Measurements from ENCODE around the gene CCDC57. TPM values are rescaled to one million over a fixed set of nuclear protein-coding genes. Genes with fewer than 3 reads are reported as not detected.

CCDC57 gene
- total RNA-seq, 2 donors from 2014 or later = 57.6 to 62.8 TPM

DNA sequence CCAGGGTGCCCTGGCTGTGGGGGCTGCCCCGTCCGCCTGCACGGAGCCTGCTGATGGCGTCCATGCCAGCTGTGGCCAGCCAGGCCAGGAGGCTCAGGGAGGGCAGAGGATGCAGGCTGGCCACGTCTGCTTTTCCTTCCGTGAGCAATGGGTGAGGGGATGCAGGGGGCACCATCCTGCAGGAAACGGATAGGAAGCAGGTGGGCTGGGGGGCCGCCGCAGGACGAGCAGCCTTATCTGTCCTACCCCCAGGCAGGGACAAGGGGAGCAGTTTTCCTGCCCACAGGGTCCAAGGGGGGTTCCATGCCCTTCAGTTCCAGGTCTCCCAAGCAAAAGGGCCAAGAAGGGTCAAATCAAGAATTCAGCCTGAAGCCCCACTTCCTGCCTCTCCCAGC, 153.8 kb downstream of the CCDC57 start:
- intact Hi-C loops (cut with DNase I) = no loop called here
- no peak for DNase-seq (ENCODE audit: low spot score)
- Histone ChIP-seq H3K27me3 (replicated peaks; ENCODE audit: insufficient read depth) (no peaks in the 10 kb centered on the region), H3K36me3 (peaks cover 14 to 40% of the 10 kb centered on the region in 2 donors), H3K9me3 (no peaks in the 10 kb centered on the region), H3K4me1 (replicated peaks) (peaks cover 17% of the 10 kb centered on the region), H3K27ac (peak overlapping the region in 1 of 2 donors; percentile 35), H3K4me3 (no peak overlapping the region)
- TF ChIP-seq, protein P1, sequence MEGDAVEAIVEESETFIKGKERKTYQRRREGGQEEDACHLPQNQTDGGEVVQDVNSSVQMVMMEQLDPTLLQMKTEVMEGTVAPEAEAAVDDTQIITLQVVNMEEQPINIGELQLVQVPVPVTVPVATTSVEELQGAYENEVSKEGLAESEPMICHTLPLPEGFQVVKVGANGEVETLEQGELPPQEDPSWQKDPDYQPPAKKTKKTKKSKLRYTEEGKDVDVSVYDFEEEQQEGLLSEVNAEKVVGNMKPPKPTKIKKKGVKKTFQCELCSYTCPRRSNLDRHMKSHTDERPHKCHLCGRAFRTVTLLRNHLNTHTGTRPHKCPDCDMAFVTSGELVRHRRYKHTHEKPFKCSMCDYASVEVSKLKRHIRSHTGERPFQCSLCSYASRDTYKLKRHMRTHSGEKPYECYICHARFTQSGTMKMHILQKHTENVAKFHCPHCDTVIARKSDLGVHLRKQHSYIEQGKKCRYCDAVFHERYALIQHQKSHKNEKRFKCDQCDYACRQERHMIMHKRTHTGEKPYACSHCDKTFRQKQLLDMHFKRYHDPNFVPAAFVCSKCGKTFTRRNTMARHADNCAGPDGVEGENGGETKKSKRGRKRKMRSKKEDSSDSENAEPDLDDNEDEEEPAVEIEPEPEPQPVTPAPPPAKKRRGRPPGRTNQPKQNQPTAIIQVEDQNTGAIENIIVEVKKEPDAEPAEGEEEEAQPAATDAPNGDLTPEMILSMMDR (IDR thresholded peaks at IDR 0.05) = no peak
- TF ChIP-seq POLR2A (IDR thresholded peaks at IDR 0.05) (no peak), POLR2AphosphoS5 (IDR thresholded peaks at IDR 0.05) (no peak)
- WGBS = 77% methylated on average over 10 of the region's 10 CpGs

DNA sequence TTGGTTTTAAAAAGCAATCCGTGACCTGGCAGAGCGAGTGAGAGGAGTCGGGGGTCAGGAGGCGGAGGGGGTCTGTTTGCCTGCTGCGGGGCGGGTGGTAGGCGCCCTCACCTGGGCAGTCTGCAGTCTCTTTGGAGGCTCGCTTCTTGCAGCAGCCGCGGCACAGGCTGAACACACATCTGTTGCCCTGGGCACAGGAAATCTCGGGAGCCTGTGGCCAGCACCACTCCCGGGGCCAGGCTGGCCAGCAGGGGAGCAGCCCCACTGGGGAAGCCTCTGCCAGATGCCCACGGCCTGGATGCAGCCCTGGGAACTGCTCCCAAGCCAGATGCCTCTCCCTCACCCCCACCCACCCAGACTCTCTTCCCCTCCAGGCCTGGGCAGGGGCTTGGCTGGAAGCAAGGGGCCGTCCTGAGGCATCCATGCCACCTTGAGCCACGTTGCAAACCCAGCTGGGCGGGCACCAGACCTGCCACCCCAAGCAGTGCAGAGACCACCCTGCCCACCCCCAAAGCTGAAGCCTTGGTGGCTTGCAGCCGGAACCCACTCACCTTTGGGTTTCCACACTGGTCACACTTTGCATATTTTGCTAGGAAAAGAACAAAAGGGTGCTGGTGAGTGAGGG, 154.3 kb downstream of the CCDC57 start:
- peak overlapping the region in 1 of 2 donors; percentile 28 for H3K27ac ChIP-seq
- H3K9me3 ChIP-seq = no peaks in the 10 kb centered on the region
- H3K4me1 ChIP-seq (replicated peaks) = peaks cover 18% of the 10 kb centered on the region
- intact Hi-C loops (cut with DNase I) = no loop called here
- peaks cover 14 to 40% of the 10 kb centered on the region in 2 donors for H3K36me3 ChIP-seq
- TF ChIP-seq, protein P1 (IDR thresholded peaks at IDR 0.05) = no peak
- DNase-seq (ENCODE audit: low spot score) = no peak
- no peaks in the 10 kb centered on the region for H3K27me3 ChIP-seq (replicated peaks; ENCODE audit: insufficient read depth)
- H3K4me3 ChIP-seq = no peak overlapping the region
- WGBS = 70% methylated on average over 17 of the region's 17 CpGs

DNA sequence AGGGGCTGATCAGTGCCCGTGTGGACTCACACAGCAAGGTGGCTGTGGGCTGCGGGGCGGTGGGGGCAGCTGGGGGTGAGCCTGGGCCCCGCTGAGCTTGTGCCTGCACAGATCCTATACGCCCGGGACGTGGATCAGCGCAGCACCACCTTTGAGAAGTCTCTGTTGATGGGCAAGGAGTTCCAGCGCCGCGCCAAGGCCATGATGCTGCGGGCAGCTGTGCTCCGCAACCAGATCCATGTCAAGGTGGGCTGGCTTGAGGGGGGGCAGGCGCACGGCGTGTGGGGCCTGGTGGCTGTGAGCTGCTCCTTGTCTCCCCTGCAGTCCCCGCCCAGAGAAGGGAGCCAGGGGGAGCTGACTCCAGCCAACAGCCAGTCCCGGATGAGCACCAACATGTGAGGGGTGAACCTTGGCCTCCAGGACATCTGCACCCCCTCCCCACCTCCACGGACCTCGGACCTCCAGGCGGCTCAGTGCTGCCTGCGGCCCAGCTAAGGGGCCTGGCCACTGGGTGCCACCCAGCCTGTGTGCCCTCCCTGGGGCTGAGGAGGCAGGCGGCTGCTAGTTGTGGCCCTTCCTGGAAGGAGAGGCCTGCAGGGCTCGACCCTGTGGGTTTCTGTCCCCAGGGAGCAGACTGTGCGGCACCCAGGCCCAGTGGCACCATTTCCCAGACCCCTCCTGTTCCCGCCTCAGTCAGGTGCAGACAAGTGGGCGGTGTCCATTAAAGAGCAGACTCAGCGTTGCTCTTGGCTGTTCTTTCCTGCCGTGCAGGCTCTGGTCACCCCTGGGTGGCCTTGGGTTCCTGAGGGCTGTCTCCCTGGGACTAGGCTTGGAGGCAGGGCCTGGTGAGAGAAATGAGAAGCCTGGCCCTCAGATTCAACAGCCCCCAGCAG, 155.7 kb downstream of the CCDC57 start:
- no peaks in the 10 kb centered on the region for H3K27me3 ChIP-seq (replicated peaks; ENCODE audit: insufficient read depth)
- WGBS = 76% methylated on average over 27 of the region's 29 CpGs
- DNase-seq (ENCODE audit: low spot score) = no peak
- peaks cover 23% of the 10 kb centered on the region for H3K4me1 ChIP-seq (replicated peaks)
- no peak for TF ChIP-seq POLR2A (IDR thresholded peaks at IDR 0.05)
- TF ChIP-seq, protein P1 (IDR thresholded peaks at IDR 0.05) = no peak
- no peak for TF ChIP-seq POLR2AphosphoS5 (IDR thresholded peaks at IDR 0.05)
- peaks cover 14 to 40% of the 10 kb centered on the region in 2 donors for H3K36me3 ChIP-seq
- intact Hi-C loops (cut with DNase I) = no loop called here
- no peak overlapping the region for H3K27ac ChIP-seq
- H3K9me3 ChIP-seq = no peaks in the 10 kb centered on the region
- no peak overlapping the region for H3K4me3 ChIP-seq

DNA sequence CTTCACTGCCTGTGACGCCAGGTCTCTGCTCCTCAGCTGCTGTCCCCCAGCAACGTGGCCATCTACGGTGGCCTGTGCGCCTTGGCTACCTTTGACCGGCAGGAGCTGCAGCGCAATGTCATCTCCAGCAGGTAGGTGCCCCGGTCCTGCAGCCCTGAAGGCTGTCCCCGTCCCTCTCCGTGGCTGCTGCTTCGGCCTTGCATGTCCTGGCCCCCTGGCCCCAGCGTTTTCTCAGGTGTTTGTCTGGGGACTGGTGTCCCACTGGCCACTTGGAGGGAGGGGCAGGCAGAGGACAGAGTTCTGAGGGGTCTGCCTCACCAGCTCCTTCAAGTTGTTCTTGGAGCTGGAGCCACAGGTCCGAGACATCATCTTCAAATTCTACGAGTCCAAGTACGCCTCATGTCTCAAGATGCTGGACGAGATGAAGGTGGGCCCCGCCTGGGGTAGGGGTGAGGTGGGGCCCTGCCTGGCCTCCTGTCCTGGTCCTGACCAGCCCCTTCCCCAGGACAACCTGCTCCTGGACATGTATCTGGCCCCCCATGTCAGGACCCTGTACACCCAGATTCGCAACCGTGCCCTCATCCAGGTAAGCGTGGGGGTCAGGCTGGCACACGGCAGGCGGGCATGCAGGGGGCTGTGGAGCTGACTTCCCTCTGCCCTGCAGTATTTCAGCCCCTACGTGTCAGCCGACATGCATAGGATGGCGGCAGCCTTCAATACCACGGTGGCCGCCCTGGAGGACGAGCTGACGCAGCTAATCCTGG, 156.5 kb downstream of the CCDC57 start:
- no peaks in the 10 kb centered on the region for H3K27me3 ChIP-seq (replicated peaks; ENCODE audit: insufficient read depth)
- H3K36me3 ChIP-seq = peaks cover 14 to 40% of the 10 kb centered on the region in 2 donors
- H3K27ac ChIP-seq = no peak overlapping the region
- H3K4me3 ChIP-seq = no peak overlapping the region
- H3K4me1 ChIP-seq (replicated peaks) = peaks cover 17% of the 10 kb centered on the region
- TF ChIP-seq POLR2AphosphoS5 (IDR thresholded peaks at IDR 0.05) (no peak), POLR2A (IDR thresholded peaks at IDR 0.05) (no peak)
- TF ChIP-seq, protein P1 (IDR thresholded peaks at IDR 0.05) = no peak
- DNase-seq (ENCODE audit: low spot score) = no peak
- H3K9me3 ChIP-seq = no peaks in the 10 kb centered on the region
- WGBS = 88% methylated on average over 28 of the region's 28 CpGs
- intact Hi-C loops (cut with DNase I) = no loop called here
